ENCODE data around the gene AFAP1. TPM values are rescaled to one million over a fixed set of nuclear protein-coding genes. Genes with fewer than 3 reads are reported as not detected.

Gene AFAP1
- total RNA-seq, 1 experiment from 2014 or later, result 42.1 TPM

DNA sequence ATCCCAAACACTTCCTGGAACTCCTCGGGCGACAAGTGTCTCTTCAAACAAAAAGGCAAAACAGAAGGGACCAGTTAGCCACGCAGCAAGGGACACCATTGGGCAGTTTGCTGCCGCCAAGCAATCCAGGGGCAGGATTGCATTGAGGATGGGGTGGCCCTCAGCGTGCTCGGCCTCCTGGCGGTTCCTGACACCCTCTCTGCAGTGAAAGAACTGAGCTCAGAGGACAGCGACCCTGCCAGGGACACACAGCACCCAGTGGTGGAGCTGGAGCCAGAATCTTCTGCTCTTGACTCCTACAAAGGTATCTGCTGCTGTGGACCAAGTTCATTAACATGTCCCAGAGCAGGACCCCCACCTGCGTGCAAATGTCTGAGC is 27.4 kb upstream of the AFAP1 start:
- ChIA-PET CTCF (no interaction called here), POLR2A (ENCODE audit: unreplicated experiment) (no interaction called here)
- no peaks in the 10 kb centered on the region for H4K20me1 ChIP-seq (ENCODE audit: low read length)
- H3K27me3 ChIP-seq (ENCODE audit: low read length), result no peaks in the 10 kb centered on the region
- H3K4me2 ChIP-seq (ENCODE audit: low read length), result no peak overlapping the region
- H3K9ac ChIP-seq (ENCODE audit: low read length), result no peak overlapping the region
- intact Hi-C loops (cut with micrococcal nuclease), result no loop called here
- ATAC-seq (no peak), DNase-seq (no peak)
- H3K36me3 ChIP-seq (ENCODE audit: low read depth, low read length), result no peaks in the 10 kb centered on the region
- no peak overlapping the region for H2AFZ ChIP-seq (ENCODE audit: low read length)
- H3K4me3 ChIP-seq (ENCODE audit: low read length), result no peak overlapping the region
- BruUV-seq (replicated peaks), result no TSS peak
- H3K4me1 ChIP-seq (ENCODE audit: insufficient read depth, low read length), result peaks cover 51% of the 10 kb centered on the region
- H3F3A ChIP-seq (ENCODE audit: low read length, unreplicated experiment), result no peaks in the 10 kb centered on the region
- no peaks in the 10 kb centered on the region for H3K9me3 ChIP-seq (ENCODE audit: low read length)
- peaks cover 19% of the 10 kb centered on the region for H3K79me2 ChIP-seq (ENCODE audit: low read length)
- TF ChIP-seq EZH2phosphoT487 (IDR thresholded peaks at IDR 0.05; ENCODE audit: borderline replicate concordance, low read length), result no peak
- TF ChIP-seq, protein P1, sequence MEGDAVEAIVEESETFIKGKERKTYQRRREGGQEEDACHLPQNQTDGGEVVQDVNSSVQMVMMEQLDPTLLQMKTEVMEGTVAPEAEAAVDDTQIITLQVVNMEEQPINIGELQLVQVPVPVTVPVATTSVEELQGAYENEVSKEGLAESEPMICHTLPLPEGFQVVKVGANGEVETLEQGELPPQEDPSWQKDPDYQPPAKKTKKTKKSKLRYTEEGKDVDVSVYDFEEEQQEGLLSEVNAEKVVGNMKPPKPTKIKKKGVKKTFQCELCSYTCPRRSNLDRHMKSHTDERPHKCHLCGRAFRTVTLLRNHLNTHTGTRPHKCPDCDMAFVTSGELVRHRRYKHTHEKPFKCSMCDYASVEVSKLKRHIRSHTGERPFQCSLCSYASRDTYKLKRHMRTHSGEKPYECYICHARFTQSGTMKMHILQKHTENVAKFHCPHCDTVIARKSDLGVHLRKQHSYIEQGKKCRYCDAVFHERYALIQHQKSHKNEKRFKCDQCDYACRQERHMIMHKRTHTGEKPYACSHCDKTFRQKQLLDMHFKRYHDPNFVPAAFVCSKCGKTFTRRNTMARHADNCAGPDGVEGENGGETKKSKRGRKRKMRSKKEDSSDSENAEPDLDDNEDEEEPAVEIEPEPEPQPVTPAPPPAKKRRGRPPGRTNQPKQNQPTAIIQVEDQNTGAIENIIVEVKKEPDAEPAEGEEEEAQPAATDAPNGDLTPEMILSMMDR (conservative IDR thresholded peaks at IDR 0.05; ENCODE audit: low read depth, low read length), result no peak
- TF ChIP-seq EZH2 (IDR thresholded peaks at IDR 0.05; ENCODE audit: low read length, unreplicated experiment), result no peak
- no peaks in the 10 kb centered on the region for H3K9me2 ChIP-seq (replicated peaks; ENCODE audit: low read length)
- no peak overlapping the region for H3K27ac ChIP-seq (ENCODE audit: low read length)

- Histone ChIP-seq H3K36me3 (ENCODE audit: low read depth, low read length) (no peaks in the 10 kb centered on the region), H3K9ac (ENCODE audit: low read length) (no peak overlapping the region), H3K4me3 (ENCODE audit: low read length) (no peak overlapping the region), H2AFZ (ENCODE audit: low read length) (no peak overlapping the region), H3K9me2 (replicated peaks; ENCODE audit: low read length) (no peaks in the 10 kb centered on the region), H3K9me3 (ENCODE audit: low read length) (no peaks in the 10 kb centered on the region), H3K27ac (ENCODE audit: low read length) (no peak overlapping the region), H3K4me1 (ENCODE audit: insufficient read depth, low read length) (peaks cover 46% of the 10 kb centered on the region), H3K4me2 (ENCODE audit: low read length) (no peak overlapping the region), H4K20me1 (ENCODE audit: low read length) (no peaks in the 10 kb centered on the region), H3F3A (ENCODE audit: low read length, unreplicated experiment) (no peaks in the 10 kb centered on the region), H3K27me3 (ENCODE audit: low read length) (no peaks in the 10 kb centered on the region), H3K79me2 (ENCODE audit: low read length) (peaks cover 14% of the 10 kb centered on the region)
- ATAC-seq (no peak), DNase-seq (no peak)
- TF ChIP-seq EZH2phosphoT487 (IDR thresholded peaks at IDR 0.05; ENCODE audit: borderline replicate concordance, low read length) (no peak), EZH2 (IDR thresholded peaks at IDR 0.05; ENCODE audit: low read length, unreplicated experiment) (no peak)
- TF ChIP-seq, protein P1 (conservative IDR thresholded peaks at IDR 0.05; ENCODE audit: low read depth, low read length), result no peak
- intact Hi-C loops (cut with micrococcal nuclease), result no loop called here
- ChIA-PET CTCF (no interaction called here), POLR2A (ENCODE audit: unreplicated experiment) (no interaction called here)
- no TSS peak for BruUV-seq (replicated peaks)
Measured at GRCh38 chr4:7966281-7967062, 26.8 kb upstream of the AFAP1 start.
